NT2/D1 (cell line): ENCODE results near the gene IL26.

Experiments
- SUZ12 ChIP-seq: IDR thresholded peaks from 2 replicates; pipeline ENCODE4 v1.6.1; 2011; ENCODE audit not compliant: insufficient read length, insufficient read depth; ENCODE audit errors: extremely low read depth
- YY1 ChIP-seq: IDR thresholded peaks from 2 replicates; pipeline ENCODE4 v1.6.1; 2011; ENCODE audit not compliant: insufficient read length, insufficient read depth
- ZNF274 ChIP-seq: IDR thresholded peaks from 2 replicates; pipeline ENCODE4 v1.6.1; 2011; ENCODE audit warnings: mild to moderate bottlenecking, low read depth, low read length

- TF ChIP-seq YY1 = no peak
- no peak for TF ChIP-seq ZNF274
- TF ChIP-seq SUZ12 = no peak
Observed at GRCh38 chr12:68206446-68206845, 19.2 kb downstream of the IL26 start.
